LHCN-M2 (cell line): ENCODE measurements around the gene LGI2. TPM values are rescaled to one million over a fixed set of nuclear protein-coding genes. Genes with fewer than 3 reads are reported as not detected.
A peak's percentile ranks its signal among the peaks of the same experiment; 100 is the strongest.

Experiments used
- DNase-seq: peaks from one replicate; pipeline ENCODE4 v3.0.0-alpha.2; 2012; ENCODE audit warnings: low read depth
- total RNA-seq: library from RNA; depleted of rRNA; stranded (reverse); fragments of >200 nt; gene quantifications from 2 replicates; pipeline ENCODE4 v1.2.3, GENCODE V29; 2014; rRNA removed

Gene LGI2
- total RNA-seq, 1 experiment from 2014 or later, result not detected

DNA sequence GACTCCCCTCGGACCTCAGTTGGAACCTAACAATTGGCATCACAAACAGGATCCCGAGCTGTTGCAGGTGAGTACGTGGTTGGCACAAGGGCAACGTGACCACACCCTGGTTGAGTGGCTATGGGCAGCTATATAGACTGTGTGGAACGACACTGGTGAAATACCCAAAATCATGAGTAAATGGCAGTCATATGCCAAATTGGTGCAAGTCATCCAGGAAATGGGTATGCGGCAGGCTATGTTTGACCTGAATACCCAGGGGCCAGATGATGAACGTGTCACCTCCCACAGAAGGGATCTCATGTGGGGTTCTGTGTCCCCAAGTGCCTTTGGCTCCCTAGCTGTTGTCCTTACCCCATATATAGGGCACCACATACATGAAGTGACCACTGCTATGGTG lies 64.7 kb downstream of the LGI2 start:
- DNase-seq, result no peak

DNA sequence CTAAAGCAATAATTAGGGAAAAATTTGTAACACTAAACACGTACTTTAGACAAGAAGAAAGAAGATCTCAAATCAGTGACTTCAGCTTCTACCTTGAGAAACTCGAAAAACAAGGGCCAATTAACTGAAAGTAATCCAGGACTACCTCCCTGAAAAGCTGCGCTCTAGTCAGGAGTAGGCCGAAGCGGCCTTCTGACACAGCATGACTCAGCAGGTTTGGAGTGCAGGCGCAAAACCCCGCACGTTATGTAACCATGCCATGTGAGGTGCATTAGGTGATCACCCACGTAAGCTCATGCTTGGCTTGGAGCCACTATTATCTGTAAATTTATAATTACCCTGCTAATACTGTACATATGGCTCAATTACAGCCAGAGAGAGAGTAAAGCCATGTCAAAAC lies 65.1 kb downstream of the LGI2 start:
- peak; percentile 21 for DNase-seq

DNA sequence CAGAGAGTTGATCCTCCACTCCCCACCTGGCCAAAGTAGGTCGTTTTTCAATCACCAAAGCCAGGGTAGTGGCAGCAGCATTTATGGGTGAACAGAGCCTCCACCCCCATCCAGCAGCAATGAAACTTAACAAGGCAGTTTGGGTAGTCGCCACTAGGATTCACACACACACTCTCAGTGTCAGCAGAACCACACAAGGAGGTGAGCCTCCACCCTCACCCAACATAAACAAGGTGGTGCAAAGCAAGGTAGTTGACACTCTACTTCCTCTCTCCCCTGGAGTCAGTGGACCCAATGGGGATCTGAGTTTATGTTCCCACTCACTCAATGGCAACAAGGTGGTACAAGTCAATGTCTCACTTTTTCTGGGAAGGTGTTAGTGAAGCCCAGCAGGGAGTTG lies 67.5 kb downstream of the LGI2 start:
- DNase-seq, result no peak

DNA sequence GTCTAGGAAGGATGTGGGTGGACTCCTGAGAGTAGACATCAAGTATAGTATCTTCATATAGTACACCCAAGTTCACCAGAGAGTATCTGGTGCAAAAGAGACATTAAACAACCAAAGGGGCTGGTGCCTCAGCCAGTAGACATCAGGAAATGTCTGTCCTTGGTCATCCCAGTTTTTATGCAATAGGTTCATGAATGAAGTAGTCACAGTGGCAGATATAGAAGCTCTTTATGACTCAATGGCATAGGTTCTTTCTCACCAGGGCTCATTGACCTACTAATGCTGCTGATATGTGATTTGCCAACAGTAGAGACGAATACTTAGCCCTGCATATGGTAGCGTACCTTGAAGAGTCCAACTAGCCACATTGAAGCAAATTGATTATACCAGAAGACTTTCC lies 72.9 kb downstream of the LGI2 start:
- DNase-seq, result no peak

DNA sequence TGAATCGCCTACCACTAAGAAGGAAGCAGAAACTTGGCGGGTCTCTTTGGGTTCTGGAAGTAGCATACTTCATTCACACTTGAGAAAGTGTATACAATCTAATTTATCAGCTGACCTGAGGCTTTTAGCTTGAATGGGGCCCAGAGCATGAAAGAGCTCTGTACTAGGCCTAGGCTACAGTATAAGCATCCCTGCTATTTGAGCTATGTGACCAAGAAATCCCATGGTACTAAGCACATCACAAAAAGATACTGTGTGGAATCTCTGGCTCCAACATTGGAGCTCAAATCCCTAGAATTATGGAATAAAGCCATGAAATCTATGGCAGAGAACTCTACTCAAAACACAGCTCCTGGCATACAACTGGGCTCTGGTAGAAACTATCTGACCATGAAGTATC lies 74.0 kb downstream of the LGI2 start:
- no peak for DNase-seq

DNA sequence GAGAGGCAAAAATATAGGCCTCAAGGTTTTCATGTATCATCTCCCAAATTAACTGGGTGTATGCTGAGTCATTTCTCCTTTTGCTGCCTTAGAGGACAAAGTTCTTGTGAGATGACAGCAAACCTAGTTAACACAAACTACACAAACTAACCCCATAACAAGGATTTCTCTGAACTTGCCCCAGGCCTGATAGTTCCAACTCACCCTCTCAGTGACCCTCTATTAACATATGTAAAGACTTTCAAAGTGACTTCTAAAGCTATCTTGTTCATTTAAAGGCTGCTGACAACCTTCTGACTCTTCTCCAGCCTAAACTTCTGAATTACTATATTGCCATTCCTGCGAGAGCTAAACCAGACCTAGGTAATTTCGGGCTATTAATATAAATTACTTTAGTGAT lies 74.7 kb downstream of the LGI2 start:
- DNase-seq, result no peak

DNA sequence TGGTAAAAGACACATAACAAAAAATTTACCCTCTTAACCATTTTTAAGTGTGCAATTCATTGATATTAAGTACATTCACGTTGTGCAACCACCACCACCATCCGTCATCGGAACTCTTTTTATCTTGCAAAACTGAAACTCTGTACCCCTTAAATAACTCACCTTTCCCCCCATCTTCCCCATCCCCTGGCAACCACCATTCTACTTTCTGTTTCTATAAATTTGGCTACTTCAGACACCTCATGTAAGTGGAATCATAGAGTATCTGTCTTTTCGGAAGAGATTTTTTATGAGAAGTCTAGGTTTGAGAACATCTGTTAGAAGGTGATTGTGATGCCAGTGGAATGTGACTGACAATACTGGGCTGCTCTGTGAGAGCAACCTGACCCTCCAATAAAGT lies 78.1 kb downstream of the LGI2 start:
- DNase-seq, result no peak

DNA sequence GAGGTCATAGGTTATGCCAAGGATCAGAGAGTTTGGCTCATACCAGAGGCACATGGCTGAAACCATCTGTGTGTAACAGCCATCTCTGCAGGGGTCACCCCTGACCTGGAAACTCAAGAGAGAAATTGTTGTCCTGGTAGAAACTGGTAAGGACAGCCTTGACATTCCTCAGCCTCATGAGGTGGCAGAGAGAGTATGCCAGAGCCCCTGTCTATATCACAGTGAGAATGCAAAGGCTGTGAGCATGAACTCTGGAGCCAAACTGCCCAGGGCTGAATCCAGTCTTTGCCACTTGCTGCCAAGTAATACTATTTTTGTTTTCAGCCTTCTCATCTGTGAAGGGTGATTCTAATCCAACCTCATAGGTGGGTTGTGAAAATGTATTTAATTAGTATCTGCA lies 80.8 kb downstream of the LGI2 start:
- DNase-seq, result no peak

Other genes with a start within 250 kb of the LGI2 start
- not detected in 2 replicates for gene SOD3, start 235.4 kb downstream of the LGI2 start, total RNA-seq
- gene CCDC149, start 117.9 kb downstream of the LGI2 start, total RNA-seq, result 2.2 and 3.0 TPM in 2 replicates
- gene SEPSECS, start 129.5 kb upstream of the LGI2 start, total RNA-seq, result 5.2 and 5.6 TPM in 2 replicates
- gene PI4K2B, start 203.1 kb upstream of the LGI2 start, total RNA-seq, result 44.3 and 45.7 TPM in 2 replicates